GM12875 (cell line): Measurements from ENCODE around the gene COL25A1.

Experiments used
- H3K4me3 ChIP-seq: one replicate; pipeline ENCODE4 v1.5.1; 2011; ENCODE audit warnings: low read depth, low read length, control low read depth
- TF ChIP-seq, protein P1 (sequence below): IDR thresholded peaks from 2 replicates; pipeline ENCODE4 v1.5.1; 2011; ENCODE audit warnings: low read depth, mild to moderate bottlenecking, control low read depth, inconsistent platforms, low read length, moderate library complexity, borderline replicate concordance; ENCODE audit not compliant: insufficient read depth

COL25A1 gene

DNA sequence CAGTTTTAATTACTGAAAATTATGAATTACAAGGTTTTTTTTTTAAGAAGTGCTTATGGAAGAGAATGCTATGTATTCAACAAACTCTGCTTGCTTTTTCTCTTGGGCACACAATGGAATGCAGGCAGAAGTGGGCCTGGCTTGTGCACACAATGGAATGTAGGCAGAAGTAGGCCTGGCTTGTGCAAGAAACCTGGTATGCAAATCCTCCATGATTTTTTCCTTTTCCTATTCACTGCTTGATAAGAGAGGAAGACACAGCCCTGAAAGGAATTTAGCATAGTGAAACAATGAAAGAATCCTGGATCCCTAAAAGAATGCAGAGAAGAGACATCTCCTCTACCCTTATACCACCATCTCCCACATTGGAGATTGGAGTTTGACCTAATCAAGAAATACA lies 138.4 kb downstream of the COL25A1 start:
- TF ChIP-seq, protein P1, sequence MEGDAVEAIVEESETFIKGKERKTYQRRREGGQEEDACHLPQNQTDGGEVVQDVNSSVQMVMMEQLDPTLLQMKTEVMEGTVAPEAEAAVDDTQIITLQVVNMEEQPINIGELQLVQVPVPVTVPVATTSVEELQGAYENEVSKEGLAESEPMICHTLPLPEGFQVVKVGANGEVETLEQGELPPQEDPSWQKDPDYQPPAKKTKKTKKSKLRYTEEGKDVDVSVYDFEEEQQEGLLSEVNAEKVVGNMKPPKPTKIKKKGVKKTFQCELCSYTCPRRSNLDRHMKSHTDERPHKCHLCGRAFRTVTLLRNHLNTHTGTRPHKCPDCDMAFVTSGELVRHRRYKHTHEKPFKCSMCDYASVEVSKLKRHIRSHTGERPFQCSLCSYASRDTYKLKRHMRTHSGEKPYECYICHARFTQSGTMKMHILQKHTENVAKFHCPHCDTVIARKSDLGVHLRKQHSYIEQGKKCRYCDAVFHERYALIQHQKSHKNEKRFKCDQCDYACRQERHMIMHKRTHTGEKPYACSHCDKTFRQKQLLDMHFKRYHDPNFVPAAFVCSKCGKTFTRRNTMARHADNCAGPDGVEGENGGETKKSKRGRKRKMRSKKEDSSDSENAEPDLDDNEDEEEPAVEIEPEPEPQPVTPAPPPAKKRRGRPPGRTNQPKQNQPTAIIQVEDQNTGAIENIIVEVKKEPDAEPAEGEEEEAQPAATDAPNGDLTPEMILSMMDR = no peak
- no peak overlapping the region for H3K4me3 ChIP-seq

DNA sequence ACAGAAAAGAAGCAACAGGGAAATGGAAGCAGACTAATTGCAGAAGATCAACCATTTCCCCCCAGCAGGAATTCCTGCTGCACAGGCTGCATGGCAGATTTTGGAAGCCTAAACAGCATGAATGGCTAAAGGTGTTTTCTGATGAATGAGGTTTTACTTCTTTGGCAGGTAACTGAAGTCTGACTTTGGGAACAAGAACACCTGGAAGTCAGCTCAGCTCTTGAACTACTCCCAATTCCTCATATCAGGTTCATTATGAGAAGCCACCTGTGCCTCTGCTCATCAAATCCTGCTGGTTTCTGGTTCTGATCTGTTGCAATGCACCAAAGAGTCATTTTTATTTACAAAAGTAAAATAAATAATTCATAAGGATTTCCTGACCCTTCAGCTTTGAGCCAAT lies 139.0 kb downstream of the COL25A1 start:
- TF ChIP-seq, protein P1 = no peak
- no peak overlapping the region for H3K4me3 ChIP-seq

- H3K4me3 ChIP-seq = no peak overlapping the region
- TF ChIP-seq, protein P1 = no peak
These were observed 139.7 kb downstream of the COL25A1 start for GRCh38 chr4:109162759-109163158.

GRCh38 chr4:109160494-109160893 lies 142.0 kb downstream of the COL25A1 start:
- TF ChIP-seq, protein P1 = no peak
- no peak overlapping the region for H3K4me3 ChIP-seq

GRCh38 chr4:109157696-109158095 lies 144.8 kb downstream of the COL25A1 start:
- H3K4me3 ChIP-seq = no peak overlapping the region
- TF ChIP-seq, protein P1 = no peak

DNA sequence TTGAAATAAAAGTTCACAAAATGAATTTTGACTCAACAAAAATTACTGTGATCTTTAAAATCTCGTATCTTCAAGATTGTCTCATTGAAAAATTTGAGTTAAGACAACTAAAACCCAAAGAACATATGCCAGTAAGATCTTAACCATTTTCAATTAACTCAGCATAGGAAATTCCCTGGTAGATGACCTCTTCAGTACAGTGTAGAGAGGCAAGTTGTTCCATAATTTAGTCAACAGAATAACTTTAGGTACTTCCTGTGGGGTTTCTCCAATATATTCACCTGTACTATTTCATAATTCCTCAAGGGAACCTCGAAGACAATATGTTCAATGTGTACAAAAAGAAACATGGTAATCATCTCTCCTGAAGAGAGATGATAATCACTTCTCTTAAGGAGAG lies 145.3 kb downstream of the COL25A1 start:
- H3K4me3 ChIP-seq = no peak overlapping the region
- TF ChIP-seq, protein P1 = no peak

DNA sequence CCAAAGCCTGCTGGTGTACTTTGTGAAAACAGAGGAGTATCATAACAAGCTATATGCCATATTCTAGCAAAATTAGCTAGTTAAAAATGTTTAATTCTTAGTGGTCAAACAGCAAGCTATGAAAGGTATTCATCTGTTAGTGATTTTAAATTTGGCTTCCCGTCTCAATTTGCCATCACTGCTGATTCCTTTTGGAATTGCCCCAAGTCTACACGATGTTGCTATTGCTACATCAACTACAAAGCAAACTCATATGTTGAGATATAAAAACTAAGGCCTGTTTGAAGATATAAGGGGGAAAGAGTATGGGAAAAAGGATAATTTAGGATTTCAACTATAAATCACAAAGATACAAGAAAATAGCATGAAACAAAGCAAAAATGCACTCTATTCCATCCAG lies 146.1 kb downstream of the COL25A1 start:
- H3K4me3 ChIP-seq = no peak overlapping the region
- TF ChIP-seq, protein P1 = no peak
